ENCODE measurements around the gene PURB. TPM values are rescaled to one million over a fixed set of nuclear protein-coding genes. Genes with fewer than 3 reads are reported as not detected.
"Not testable (repeated sequence)": the region's sequence is repeated elsewhere in the genome, so short reads cannot be mapped to it uniquely, and the experiment has no call there.

The PURB gene
- total and polyA plus RNA-seq, 2 experiments from 2014 or later = 3.5 to 25.5 TPM

DNA sequence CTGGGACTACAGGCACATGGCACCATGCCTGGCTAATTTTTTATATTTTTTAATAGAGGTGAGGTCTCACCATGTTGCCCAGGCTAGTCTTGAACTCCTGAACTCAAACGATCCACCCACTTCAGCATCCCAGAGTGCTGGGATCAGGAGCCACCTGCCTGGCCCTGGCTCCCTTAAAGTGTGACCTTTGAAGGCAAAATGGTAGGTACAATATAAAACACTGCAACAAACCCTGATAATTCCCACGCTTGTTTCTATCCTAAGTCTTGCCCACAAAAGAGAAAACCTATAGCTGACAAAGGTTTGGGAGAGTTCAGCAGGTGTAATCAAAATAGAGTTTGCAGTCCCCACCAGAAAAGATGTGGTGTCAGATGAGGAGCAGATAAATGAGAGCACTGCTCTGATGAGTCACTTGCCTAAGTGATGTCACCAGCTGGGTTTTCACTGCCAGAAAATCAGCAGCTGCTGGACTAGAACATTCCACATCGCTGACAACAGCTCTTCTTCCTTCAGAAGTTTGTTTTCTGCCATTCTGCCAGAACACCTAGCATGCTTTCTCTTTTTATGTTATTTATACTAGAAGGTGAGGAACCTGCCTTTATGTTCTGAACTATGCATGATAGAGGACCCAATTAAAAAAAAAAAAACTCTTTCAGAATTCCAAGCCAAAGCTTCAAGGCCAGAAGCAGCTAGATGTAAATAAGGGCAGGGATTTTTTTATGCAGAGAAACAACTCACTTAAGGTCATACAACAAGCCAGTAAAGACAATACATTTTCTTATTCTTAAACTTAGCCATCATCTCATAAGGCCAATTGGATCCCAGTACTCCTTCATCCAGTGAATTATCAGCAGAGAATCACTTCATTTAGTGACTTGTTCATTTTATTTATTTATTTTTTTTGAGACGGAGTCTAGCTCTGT is 18.0 kb downstream of the PURB start:
- Histone ChIP-seq H3K27ac (peak overlapping the region; percentile 39), H3K27me3 (no peaks in the 10 kb centered on the region), H3K79me2 (no peaks in the 10 kb centered on the region), H3K4me3 (no peak overlapping the region), H3K36me3 (replicated peaks; ENCODE audit: insufficient read depth, low read depth) (no peaks in the 10 kb centered on the region), H3K9me2 (replicated peaks; ENCODE audit: insufficient read depth) (no peaks in the 10 kb centered on the region), H3K4me1 (ENCODE audit: insufficient read depth) (no peaks in the 10 kb centered on the region), H3K9me3 (ENCODE audit: low read depth) (no peaks in the 10 kb centered on the region), H4K20me1 (ENCODE audit: insufficient read depth, poor library complexity, severe bottlenecking) (no peaks in the 10 kb centered on the region), H2AFZ (no peak overlapping the region), H3K4me2 (no peak overlapping the region)
- WGBS (ENCODE audit: low lambda C conversion rate, missing lambda C conversion rate) = 74% methylated on average over 4 of the region's 4 CpGs
- TF ChIP-seq EZH2phosphoT487 (IDR thresholded peaks at IDR 0.05; ENCODE audit: low read depth, severe bottlenecking, unreplicated experiment) = no peak
- TF ChIP-seq, protein P1, sequence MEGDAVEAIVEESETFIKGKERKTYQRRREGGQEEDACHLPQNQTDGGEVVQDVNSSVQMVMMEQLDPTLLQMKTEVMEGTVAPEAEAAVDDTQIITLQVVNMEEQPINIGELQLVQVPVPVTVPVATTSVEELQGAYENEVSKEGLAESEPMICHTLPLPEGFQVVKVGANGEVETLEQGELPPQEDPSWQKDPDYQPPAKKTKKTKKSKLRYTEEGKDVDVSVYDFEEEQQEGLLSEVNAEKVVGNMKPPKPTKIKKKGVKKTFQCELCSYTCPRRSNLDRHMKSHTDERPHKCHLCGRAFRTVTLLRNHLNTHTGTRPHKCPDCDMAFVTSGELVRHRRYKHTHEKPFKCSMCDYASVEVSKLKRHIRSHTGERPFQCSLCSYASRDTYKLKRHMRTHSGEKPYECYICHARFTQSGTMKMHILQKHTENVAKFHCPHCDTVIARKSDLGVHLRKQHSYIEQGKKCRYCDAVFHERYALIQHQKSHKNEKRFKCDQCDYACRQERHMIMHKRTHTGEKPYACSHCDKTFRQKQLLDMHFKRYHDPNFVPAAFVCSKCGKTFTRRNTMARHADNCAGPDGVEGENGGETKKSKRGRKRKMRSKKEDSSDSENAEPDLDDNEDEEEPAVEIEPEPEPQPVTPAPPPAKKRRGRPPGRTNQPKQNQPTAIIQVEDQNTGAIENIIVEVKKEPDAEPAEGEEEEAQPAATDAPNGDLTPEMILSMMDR (IDR thresholded peaks at IDR 0.05; ENCODE audit: poor library complexity) = no peak
- no peak for TF ChIP-seq EZH2 (IDR thresholded peaks at IDR 0.05; ENCODE audit: borderline replicate concordance)
- peak; percentile 62 for DNase-seq (ENCODE audit: low spot score)

DNA sequence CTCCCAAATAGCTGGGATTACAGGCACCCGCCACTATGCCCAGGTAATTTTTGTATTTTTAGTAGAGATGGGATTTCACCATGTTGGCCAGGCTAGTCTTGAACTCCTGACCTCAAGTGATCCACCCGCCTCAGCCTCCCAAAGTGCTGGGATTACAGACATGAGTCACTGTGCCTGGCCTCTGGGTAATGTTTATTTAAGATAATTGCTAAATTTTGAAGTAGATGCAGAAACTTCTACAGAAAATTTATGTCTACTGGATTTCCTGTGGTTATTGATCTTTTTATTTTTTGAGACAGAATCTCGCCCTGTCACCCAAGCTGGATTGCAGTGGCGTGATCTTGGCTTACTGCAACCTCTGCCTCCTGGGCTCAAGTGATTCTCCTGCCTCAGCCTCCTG is 23.4 kb downstream of the PURB start:
- H3K4me2 ChIP-seq; H3K9me2 ChIP-seq (replicated peaks; ENCODE audit: insufficient read depth); H3K27me3 ChIP-seq; H3K4me3 ChIP-seq; H3K4me1 ChIP-seq (ENCODE audit: insufficient read depth); H3K9me3 ChIP-seq (ENCODE audit: low read depth); H3K36me3 ChIP-seq (replicated peaks; ENCODE audit: insufficient read depth, low read depth); H2AFZ ChIP-seq; H4K20me1 ChIP-seq (ENCODE audit: insufficient read depth, poor library complexity, severe bottlenecking); H3K79me2 ChIP-seq; H3K27ac ChIP-seq; DNase-seq (ENCODE audit: low spot score): not testable (repeated sequence)
- WGBS (ENCODE audit: low lambda C conversion rate, missing lambda C conversion rate) = 75% methylated on average over 4 of the region's 4 CpGs

DNA sequence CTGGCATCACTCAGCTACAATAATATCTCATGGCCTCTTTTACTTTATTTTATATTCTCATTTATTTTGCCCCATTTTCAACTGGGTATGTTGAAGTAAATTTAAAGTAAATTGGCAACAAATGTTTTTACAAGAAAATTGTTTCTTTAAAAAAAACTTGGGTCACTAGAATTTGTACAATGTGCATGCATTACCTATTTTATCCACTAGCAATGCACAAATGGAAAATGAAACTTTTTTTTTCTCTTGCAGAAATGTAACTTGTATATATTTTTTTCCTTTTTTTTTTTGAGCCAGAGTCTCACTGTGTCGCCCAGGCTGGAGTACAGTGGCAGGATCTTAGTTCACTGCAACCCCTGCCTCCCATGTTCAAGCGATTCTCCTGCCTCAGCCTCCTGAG is 27.2 kb downstream of the PURB start:
- no peak overlapping the region for H3K4me2 ChIP-seq
- no peak overlapping the region for H3K4me3 ChIP-seq
- 95% methylated on average over 2 of the region's 2 CpGs for WGBS (ENCODE audit: low lambda C conversion rate, missing lambda C conversion rate)
- no peaks in the 10 kb centered on the region for H3K9me2 ChIP-seq (replicated peaks; ENCODE audit: insufficient read depth)
- TF ChIP-seq, protein P1 (IDR thresholded peaks at IDR 0.05; ENCODE audit: poor library complexity) = no peak
- TF ChIP-seq EZH2phosphoT487 (IDR thresholded peaks at IDR 0.05; ENCODE audit: low read depth, severe bottlenecking, unreplicated experiment) (no peak), EZH2 (IDR thresholded peaks at IDR 0.05; ENCODE audit: borderline replicate concordance) (no peak)
- no peaks in the 10 kb centered on the region for H3K36me3 ChIP-seq (replicated peaks; ENCODE audit: insufficient read depth, low read depth)
- H4K20me1 ChIP-seq (ENCODE audit: insufficient read depth, poor library complexity, severe bottlenecking) = no peaks in the 10 kb centered on the region
- no peaks in the 10 kb centered on the region for H3K9me3 ChIP-seq (ENCODE audit: low read depth)
- DNase-seq (ENCODE audit: low spot score) = no peak
- no peaks in the 10 kb centered on the region for H3K4me1 ChIP-seq (ENCODE audit: insufficient read depth)
- no peak overlapping the region for H2AFZ ChIP-seq
- no peaks in the 10 kb centered on the region for H3K27me3 ChIP-seq
- H3K27ac ChIP-seq = no peak overlapping the region
- H3K79me2 ChIP-seq = no peaks in the 10 kb centered on the region

GRCh38 chr7:44854644-44855364 is 30.5 kb downstream of the PURB start:
- Histone ChIP-seq H3K4me3 (no peak overlapping the region), H3K36me3 (replicated peaks; ENCODE audit: insufficient read depth, low read depth) (no peaks in the 10 kb centered on the region), H3K27me3 (no peaks in the 10 kb centered on the region), H3K27ac (no peak overlapping the region), H2AFZ (no peak overlapping the region), H3K4me2 (no peak overlapping the region), H4K20me1 (ENCODE audit: insufficient read depth, poor library complexity, severe bottlenecking) (no peaks in the 10 kb centered on the region), H3K79me2 (no peaks in the 10 kb centered on the region), H3K4me1 (ENCODE audit: insufficient read depth) (no peaks in the 10 kb centered on the region), H3K9me3 (ENCODE audit: low read depth) (no peaks in the 10 kb centered on the region), H3K9me2 (replicated peaks; ENCODE audit: insufficient read depth) (no peaks in the 10 kb centered on the region)
- DNase-seq (ENCODE audit: low spot score) = no peak
- TF ChIP-seq, protein P1 (IDR thresholded peaks at IDR 0.05; ENCODE audit: poor library complexity) = no peak
- TF ChIP-seq EZH2 (IDR thresholded peaks at IDR 0.05; ENCODE audit: borderline replicate concordance) (no peak), EZH2phosphoT487 (IDR thresholded peaks at IDR 0.05; ENCODE audit: low read depth, severe bottlenecking, unreplicated experiment) (no peak)
- 90% methylated on average over 8 of the region's 8 CpGs for WGBS (ENCODE audit: low lambda C conversion rate, missing lambda C conversion rate)
